ENCODE measurements around the gene GIGYF1. TPM values are rescaled to one million over a fixed set of nuclear protein-coding genes. Genes with fewer than 3 reads are reported as not detected.
A peak's percentile ranks its signal among the peaks of the same experiment; 100 is the strongest.

GIGYF1 gene, protein sequence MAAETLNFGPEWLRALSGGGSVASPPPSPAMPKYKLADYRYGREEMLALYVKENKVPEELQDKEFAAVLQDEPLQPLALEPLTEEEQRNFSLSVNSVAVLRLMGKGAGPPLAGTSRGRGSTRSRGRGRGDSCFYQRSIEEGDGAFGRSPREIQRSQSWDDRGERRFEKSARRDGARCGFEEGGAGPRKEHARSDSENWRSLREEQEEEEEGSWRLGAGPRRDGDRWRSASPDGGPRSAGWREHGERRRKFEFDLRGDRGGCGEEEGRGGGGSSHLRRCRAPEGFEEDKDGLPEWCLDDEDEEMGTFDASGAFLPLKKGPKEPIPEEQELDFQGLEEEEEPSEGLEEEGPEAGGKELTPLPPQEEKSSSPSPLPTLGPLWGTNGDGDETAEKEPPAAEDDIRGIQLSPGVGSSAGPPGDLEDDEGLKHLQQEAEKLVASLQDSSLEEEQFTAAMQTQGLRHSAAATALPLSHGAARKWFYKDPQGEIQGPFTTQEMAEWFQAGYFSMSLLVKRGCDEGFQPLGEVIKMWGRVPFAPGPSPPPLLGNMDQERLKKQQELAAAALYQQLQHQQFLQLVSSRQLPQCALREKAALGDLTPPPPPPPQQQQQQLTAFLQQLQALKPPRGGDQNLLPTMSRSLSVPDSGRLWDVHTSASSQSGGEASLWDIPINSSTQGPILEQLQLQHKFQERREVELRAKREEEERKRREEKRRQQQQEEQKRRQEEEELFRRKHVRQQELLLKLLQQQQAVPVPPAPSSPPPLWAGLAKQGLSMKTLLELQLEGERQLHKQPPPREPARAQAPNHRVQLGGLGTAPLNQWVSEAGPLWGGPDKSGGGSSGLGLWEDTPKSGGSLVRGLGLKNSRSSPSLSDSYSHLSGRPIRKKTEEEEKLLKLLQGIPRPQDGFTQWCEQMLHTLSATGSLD (N-terminal part only)
- total RNA-seq, result 8.5 and 14.1 TPM in 2 replicates

GRCh38 chr7:100694098-100694745, at the start of gene GIGYF1:
Gene GIGYF1, minus strand, starts transcription at chr7:100694250. Its CDS starts 6,012 bp downstream, at chr7:100688238.
- H3K4me3 ChIP-seq (ENCODE audit: low read depth, low read length), result peak within 1 kb of the TSS; percentile 76
- TF ChIP-seq, protein P1, sequence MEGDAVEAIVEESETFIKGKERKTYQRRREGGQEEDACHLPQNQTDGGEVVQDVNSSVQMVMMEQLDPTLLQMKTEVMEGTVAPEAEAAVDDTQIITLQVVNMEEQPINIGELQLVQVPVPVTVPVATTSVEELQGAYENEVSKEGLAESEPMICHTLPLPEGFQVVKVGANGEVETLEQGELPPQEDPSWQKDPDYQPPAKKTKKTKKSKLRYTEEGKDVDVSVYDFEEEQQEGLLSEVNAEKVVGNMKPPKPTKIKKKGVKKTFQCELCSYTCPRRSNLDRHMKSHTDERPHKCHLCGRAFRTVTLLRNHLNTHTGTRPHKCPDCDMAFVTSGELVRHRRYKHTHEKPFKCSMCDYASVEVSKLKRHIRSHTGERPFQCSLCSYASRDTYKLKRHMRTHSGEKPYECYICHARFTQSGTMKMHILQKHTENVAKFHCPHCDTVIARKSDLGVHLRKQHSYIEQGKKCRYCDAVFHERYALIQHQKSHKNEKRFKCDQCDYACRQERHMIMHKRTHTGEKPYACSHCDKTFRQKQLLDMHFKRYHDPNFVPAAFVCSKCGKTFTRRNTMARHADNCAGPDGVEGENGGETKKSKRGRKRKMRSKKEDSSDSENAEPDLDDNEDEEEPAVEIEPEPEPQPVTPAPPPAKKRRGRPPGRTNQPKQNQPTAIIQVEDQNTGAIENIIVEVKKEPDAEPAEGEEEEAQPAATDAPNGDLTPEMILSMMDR (conservative IDR thresholded peaks at IDR 0.05; ENCODE audit: low read depth, low read length), result no peak
- no peak for DNase-seq (ENCODE audit: low read depth)

DNA sequence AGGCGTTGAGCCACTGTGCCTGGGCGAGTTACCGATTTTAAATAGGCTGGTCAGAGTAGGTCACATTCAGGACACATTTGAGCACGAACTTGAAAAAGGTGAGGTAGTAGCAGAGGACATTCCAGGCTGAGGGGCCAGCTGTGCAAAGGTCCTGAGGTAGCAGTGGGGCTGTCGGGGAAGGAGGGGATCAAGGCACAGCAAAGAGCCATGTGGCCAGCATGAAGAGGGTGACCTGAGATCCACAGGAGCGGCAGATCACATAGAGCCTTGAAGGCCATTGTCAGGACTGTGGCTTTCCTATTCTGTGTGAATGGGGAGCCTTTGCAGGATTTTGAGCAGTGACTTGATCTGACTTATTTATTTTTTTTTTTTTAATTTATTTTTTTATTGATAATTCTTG, 45.9 kb upstream of the GIGYF1 start:
- TF ChIP-seq, protein P1 (conservative IDR thresholded peaks at IDR 0.05; ENCODE audit: low read depth, low read length), result no peak
- H3K4me3 ChIP-seq (ENCODE audit: low read depth, low read length), result no peak overlapping the region
- DNase-seq (ENCODE audit: low read depth), result no peak

- no peak for DNase-seq (ENCODE audit: low read depth)
- no peak overlapping the region for H3K4me3 ChIP-seq (ENCODE audit: low read depth, low read length)
- TF ChIP-seq, protein P1 (conservative IDR thresholded peaks at IDR 0.05; ENCODE audit: low read depth, low read length), result no peak
Measured at GRCh38 chr7:100736671-100737070, 42.6 kb upstream of the GIGYF1 start.

- TF ChIP-seq, protein P1 (conservative IDR thresholded peaks at IDR 0.05; ENCODE audit: low read depth, low read length), result no peak
- no peak overlapping the region for H3K4me3 ChIP-seq (ENCODE audit: low read depth, low read length)
- no peak for DNase-seq (ENCODE audit: low read depth)
Measured at GRCh38 chr7:100735730-100736129, 41.7 kb upstream of the GIGYF1 start.

- TF ChIP-seq, protein P1 (conservative IDR thresholded peaks at IDR 0.05; ENCODE audit: low read depth, low read length), result no peak
- no peak for DNase-seq (ENCODE audit: low read depth)
- no peak overlapping the region for H3K4me3 ChIP-seq (ENCODE audit: low read depth, low read length)
Measured at GRCh38 chr7:100731937-100732636, 38.0 kb upstream of the GIGYF1 start.

GRCh38 chr7:100730136-100730800, 36.2 kb upstream of the GIGYF1 start:
- no peak for DNase-seq (ENCODE audit: low read depth)
- H3K4me3 ChIP-seq (ENCODE audit: low read depth, low read length), result no peak overlapping the region
- TF ChIP-seq, protein P1 (conservative IDR thresholded peaks at IDR 0.05; ENCODE audit: low read depth, low read length), result no peak

All from epithelial cell of proximal tubule (primary cell).